Activated naive CD4-positive, alpha-beta T cell treated with anti-CD3 and anti-CD28 coated beads for 36 hours (primary cell): Measurements from ENCODE around the gene ATP10B. TPM values are rescaled to one million over a fixed set of nuclear protein-coding genes. Genes with fewer than 3 reads are reported as not detected.

ENCODE experiments used
- CTCF ChIA-PET: fragments of 350-600 bp; sonication (Branson Sonifier 250); formaldehyde crosslinking; loops from one replicate; lab custom pipeline; 2021; ENCODE audit warnings: antibody characterized with exemption; lab: Charles Lee
- DNase-seq: peaks from one replicate; pipeline ENCODE4 v3.0.0-alpha.2; 2020
- H3K27ac Mint-ChIP-seq: one replicate; pipeline ENCODE4 v1.8.0; 2021; ENCODE audit warnings: mild to moderate bottlenecking, mixed read lengths
- H3K27me3 Mint-ChIP-seq: one replicate; pipeline ENCODE4 v1.8.0; 2021; ENCODE audit warnings: low read depth, mixed read lengths
- H3K36me3 Mint-ChIP-seq: one replicate; pipeline ENCODE4 v1.8.0; 2021; ENCODE audit warnings: low read depth, mixed read lengths
- H3K4me1 Mint-ChIP-seq: one replicate; pipeline ENCODE4 v1.8.0; 2021; ENCODE audit warnings: low read depth, mixed read lengths
- H3K4me3 Mint-ChIP-seq: one replicate; pipeline ENCODE4 v1.8.0; 2021; ENCODE audit warnings: mild to moderate bottlenecking, moderate library complexity, mixed read lengths
- H3K9me3 Mint-ChIP-seq: one replicate; pipeline ENCODE4 v1.8.0; 2021; ENCODE audit warnings: mixed read lengths
- intact Hi-C: fragments of 100-400 bp; cut with micrococcal nuclease; formaldehyde crosslinking; loops from one replicate; pipeline ENCODE4 v1.15.1; 2023
- total RNA-seq, 2 experiments: library from RNA; stranded (reverse); gene quantifications; one replicate each; pipeline ENCODE4 v1.2.3, GENCODE V29; 2021

ATP10B gene
- total RNA-seq, 2 experiments from 2014 or later: not detected

DNA sequence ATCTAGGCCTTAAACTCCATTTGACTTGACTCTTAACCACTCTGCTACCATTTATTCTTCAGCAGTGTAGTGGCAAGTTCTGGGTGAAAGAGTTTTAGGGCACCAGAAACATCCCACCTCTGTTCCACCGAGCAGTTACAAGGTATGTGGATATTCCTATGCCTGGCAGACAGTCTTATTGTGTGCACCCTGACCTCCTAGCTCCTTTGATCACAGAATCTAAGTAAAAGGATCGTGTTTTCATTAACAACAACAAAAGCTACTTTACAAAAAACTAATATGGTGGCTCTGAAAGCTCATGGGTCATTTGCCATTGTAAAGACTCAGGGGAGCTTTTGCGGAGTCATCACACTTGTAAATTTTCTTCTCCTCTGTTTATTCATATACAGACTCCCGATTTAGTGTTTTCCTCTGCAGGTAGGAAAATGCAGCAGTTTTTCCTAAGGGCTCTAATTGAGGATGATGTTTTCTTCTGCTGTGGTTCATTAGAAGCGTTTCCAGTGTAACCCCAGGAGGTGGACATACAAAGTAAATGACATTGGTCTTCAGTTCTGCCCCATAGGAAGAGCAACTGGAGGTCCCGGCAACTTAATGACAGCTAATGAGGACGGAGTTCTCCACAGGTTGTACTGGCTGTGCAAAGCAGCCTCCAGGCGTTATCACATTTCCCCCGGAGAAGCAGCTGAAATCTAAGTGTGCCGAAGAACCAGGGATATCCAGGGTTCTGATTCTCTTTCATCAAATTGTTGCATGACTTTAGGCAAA, 78.2 kb downstream of the ATP10B start:
- no peak overlapping the region for H3K4me3 Mint-ChIP-seq
- no peaks in the 10 kb centered on the region for H3K9me3 Mint-ChIP-seq
- no peaks in the 10 kb centered on the region for H3K4me1 Mint-ChIP-seq
- H3K36me3 Mint-ChIP-seq: no peaks in the 10 kb centered on the region
- no peak overlapping the region for H3K27ac Mint-ChIP-seq
- CTCF ChIA-PET: interaction anchor here (0.7 kb wide), 1 partner anchor 335 kb away, joined by 3 read pairs; no protein-coding TSS in a partner anchor
- DNase-seq: no peak
- intact Hi-C loops: no loop called here
- peaks cover 4% of the 10 kb centered on the region for H3K27me3 Mint-ChIP-seq

DNA sequence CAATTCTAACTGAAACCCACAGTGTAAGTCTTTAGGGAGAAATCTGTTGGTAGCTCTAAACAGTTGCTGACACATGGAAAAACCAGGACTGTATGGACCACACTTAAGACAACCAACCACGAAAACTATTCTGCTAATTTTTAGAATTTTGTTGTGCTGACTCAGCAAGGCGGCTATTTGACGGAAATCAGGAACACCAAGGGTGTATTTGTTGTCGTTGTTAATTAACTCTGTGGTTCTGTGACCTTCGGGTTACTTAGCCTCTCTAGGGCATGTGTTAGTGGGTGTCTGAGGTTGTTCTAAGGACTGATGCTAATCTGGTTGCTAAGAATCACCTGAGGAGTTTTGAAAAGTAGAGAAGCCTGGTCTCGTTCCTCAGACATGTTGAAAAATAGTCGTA, 79.2 kb downstream of the ATP10B start:
- no peaks in the 10 kb centered on the region for H3K9me3 Mint-ChIP-seq
- no peaks in the 10 kb centered on the region for H3K36me3 Mint-ChIP-seq
- CTCF ChIA-PET: no interaction called here
- H3K4me3 Mint-ChIP-seq: no peak overlapping the region
- no peaks in the 10 kb centered on the region for H3K4me1 Mint-ChIP-seq
- no peak for DNase-seq
- no peak overlapping the region for H3K27ac Mint-ChIP-seq
- intact Hi-C loops: no loop called here
- H3K27me3 Mint-ChIP-seq: peaks cover 4% of the 10 kb centered on the region

DNA sequence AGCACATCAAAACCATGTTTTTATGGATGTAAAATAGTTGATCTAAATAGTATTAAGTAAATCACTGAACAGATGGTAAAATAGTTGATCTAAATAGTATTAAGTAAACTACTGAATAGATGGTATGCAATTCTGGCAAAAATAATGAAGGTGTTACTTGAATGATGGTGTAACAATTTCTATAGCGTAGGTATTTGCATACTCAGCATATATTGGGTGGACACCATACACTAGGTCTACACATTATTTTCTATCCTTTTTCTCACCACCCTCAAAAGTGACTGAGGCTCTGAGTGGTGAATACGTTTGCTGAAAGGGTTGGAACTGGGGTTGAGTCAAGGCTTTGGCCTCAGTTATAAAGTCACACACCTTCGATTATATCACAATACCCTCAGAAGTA, 81.3 kb downstream of the ATP10B start:
- Mint-ChIP-seq H3K36me3 (no peaks in the 10 kb centered on the region), H3K4me1 (no peaks in the 10 kb centered on the region), H3K27me3 (no peaks in the 10 kb centered on the region), H3K4me3 (no peak overlapping the region), H3K9me3 (no peaks in the 10 kb centered on the region), H3K27ac (no peak overlapping the region)
- intact Hi-C loops: no loop called here
- no peak for DNase-seq
- CTCF ChIA-PET: no interaction called here

DNA sequence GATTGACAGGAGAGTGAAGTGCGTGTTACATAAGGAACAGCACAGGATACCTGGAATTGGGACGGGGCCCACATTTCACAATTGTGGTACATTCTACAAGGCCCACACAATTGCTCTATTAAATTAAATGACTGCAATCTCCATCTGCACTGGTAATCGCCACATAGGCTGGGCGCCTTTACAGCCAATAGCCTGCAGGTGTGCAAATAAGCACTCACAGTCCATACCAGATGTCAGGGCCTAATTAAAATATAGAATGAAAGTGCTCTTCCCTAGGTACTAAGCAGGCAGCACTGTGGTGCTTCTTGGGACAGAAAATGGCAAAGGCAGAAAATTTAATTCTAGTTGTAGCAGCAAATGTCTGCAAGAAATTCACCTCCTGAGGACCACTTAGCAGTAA, 82.7 kb downstream of the ATP10B start:
- Mint-ChIP-seq H3K4me3 (no peak overlapping the region), H3K36me3 (no peaks in the 10 kb centered on the region), H3K27me3 (no peaks in the 10 kb centered on the region), H3K4me1 (no peaks in the 10 kb centered on the region), H3K27ac (no peak overlapping the region), H3K9me3 (peaks cover 2% of the 10 kb centered on the region)
- CTCF ChIA-PET: no interaction called here
- intact Hi-C loops: no loop called here
- DNase-seq: no peak

DNA sequence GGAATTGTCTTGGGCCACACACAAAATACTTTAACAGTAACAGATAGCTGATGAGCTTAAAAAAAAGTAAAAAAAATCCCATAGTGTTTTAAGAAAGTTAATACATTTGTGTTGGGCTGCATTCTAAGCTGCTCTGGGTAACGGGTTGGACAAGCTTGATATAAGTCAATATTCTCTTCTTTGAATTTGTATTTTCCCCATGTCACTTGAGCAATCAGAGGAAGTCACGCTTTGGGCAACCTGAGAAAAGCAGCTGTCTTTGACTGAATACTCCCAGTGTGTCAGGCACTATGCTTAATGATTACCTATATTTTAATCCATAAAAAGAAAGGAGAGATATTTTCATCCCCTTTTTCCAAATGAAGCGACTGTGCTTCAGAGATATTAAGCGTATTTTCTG, 84.9 kb downstream of the ATP10B start:
- H3K27me3 Mint-ChIP-seq: peaks cover 5% of the 10 kb centered on the region
- H3K27ac Mint-ChIP-seq: no peak overlapping the region
- intact Hi-C loops: no loop called here
- CTCF ChIA-PET: no interaction called here
- peaks cover 4% of the 10 kb centered on the region for H3K9me3 Mint-ChIP-seq
- H3K4me1 Mint-ChIP-seq: no peaks in the 10 kb centered on the region
- DNase-seq: no peak
- H3K36me3 Mint-ChIP-seq: no peaks in the 10 kb centered on the region
- no peak overlapping the region for H3K4me3 Mint-ChIP-seq

DNA sequence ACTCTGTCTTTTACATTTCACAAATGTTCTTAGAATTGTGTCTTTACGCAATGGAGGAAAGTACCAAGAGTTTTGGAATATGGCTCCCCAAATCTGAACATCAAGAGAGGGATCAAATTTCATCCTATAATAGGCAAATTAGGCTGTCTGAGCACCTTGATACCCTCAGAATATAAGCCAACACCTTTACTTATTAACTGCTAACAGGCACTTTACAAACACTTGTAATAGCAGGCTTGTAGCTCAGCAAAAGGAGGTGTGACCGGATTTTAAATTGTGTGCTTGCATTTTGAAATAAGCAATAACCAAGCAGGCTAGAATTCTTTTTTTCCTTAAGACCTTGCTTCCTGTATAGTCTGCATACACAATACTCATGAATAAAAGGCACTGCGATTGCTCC, 92.0 kb downstream of the ATP10B start:
- CTCF ChIA-PET: no interaction called here
- Mint-ChIP-seq H3K4me1 (no peaks in the 10 kb centered on the region), H3K36me3 (no peaks in the 10 kb centered on the region), H3K9me3 (peaks cover 3% of the 10 kb centered on the region), H3K27me3 (peaks cover 8% of the 10 kb centered on the region), H3K4me3 (no peak overlapping the region), H3K27ac (no peak overlapping the region)
- intact Hi-C loops: no loop called here
- DNase-seq: no peak

DNA sequence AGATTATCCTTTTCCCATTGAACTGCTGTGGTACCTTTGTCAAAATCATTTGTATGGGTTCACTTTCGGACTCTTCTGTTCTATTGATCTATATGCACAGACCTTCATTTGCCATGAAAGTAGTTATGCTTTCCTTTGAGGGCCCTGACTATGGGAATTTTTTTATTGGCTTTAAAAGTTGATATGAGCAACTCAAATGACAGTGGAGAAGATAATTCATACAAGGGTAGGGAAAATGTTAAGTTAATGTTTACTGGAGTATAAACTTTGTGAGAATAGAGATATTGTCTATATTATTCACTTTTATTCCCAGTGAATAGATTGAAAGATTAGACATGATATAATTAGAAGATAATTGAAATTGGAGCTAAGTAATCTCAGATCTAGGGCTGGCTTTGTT, 94.8 kb downstream of the ATP10B start:
- no peaks in the 10 kb centered on the region for H3K4me1 Mint-ChIP-seq
- CTCF ChIA-PET: no interaction called here
- intact Hi-C loops: no loop called here
- no peaks in the 10 kb centered on the region for H3K36me3 Mint-ChIP-seq
- no peak overlapping the region for H3K4me3 Mint-ChIP-seq
- H3K9me3 Mint-ChIP-seq: peaks cover 2% of the 10 kb centered on the region
- peaks cover 11% of the 10 kb centered on the region for H3K27me3 Mint-ChIP-seq
- DNase-seq: no peak
- no peak overlapping the region for H3K27ac Mint-ChIP-seq

DNA sequence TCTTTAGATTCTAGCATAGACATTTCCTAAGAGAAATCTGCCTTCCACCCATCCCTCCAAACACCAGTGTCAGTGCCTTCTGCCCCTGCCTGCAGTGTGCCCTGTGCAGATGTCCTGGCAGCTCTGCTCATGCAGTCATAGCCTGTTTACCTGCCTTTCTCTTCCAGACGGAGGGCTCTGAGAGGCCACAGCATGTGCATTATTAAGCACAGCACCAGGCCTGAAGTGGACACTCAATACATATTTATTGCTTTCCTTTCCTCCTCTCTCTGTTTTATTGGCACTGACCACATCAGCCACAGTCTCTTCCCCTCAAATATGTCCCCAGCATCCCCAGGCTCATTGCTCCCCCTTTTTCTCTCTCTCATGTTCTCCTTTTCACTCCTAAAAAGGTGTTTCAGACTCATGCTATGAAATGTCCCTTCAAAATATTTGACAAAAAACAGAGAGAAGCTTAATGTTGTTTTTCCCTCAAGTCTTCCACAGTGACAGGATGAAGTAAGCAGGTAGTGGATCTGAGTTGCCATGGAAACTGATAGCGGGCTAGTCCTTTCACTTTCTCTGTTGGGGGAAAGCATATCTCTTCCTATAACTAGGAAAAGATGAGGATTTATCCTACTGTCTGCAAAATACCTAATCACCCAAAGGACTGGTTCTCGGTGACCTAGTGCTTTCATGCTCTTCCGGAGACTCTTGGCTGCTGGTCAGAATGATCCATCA, 100.9 kb downstream of the ATP10B start:
- CTCF ChIA-PET: no interaction called here
- no peak overlapping the region for H3K27ac Mint-ChIP-seq
- intact Hi-C loops: no loop called here
- DNase-seq: no peak
- H3K4me3 Mint-ChIP-seq: no peak overlapping the region
- no peaks in the 10 kb centered on the region for H3K36me3 Mint-ChIP-seq
- no peaks in the 10 kb centered on the region for H3K9me3 Mint-ChIP-seq
- H3K27me3 Mint-ChIP-seq: peaks cover 21% of the 10 kb centered on the region
- H3K4me1 Mint-ChIP-seq: no peaks in the 10 kb centered on the region

DNA sequence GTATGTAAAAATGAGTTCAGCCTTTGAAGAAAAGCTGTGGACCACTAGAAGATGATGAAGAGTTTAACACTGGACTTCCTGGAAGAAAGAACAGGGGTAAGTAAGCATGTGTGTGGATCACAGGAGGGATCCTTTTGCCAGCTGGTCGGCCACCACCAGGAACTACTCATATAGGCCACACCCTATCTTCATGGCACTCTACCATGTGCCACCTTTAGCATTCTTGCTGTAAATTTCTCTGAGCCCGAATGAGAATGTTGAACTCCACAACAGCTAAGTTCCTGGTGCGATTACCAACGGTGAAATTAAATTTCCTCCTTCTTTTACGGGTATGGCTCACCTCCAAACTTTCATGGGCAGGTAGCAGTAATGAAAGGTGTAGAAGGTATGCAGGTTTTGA, 102.3 kb downstream of the ATP10B start:
- H3K27me3 Mint-ChIP-seq: peaks cover 19% of the 10 kb centered on the region
- CTCF ChIA-PET: no interaction called here
- H3K9me3 Mint-ChIP-seq: no peaks in the 10 kb centered on the region
- H3K4me1 Mint-ChIP-seq: no peaks in the 10 kb centered on the region
- intact Hi-C loops: no loop called here
- H3K4me3 Mint-ChIP-seq: no peak overlapping the region
- H3K27ac Mint-ChIP-seq: no peak overlapping the region
- H3K36me3 Mint-ChIP-seq: no peaks in the 10 kb centered on the region
- DNase-seq: no peak

DNA sequence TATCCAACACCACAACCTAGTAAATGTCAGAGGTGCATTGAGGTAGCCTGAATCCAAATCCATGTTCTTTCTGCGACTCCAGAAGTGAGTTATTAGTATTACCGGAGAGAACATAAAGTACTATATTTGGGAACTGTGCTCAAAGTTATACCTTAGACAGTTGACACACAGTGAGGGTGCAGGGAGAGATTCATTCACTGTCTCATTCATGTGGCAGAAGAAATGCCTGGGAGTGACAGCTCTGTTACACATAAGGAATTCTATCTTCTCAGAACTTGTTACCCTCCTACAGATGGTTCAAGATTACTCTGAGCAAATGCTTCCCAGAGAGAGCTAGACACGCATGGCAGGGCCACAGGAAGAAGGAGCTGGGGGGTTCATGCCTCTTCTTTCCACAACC, 103.0 kb downstream of the ATP10B start:
- intact Hi-C loops: no loop called here
- CTCF ChIA-PET: no interaction called here
- DNase-seq: no peak
- Mint-ChIP-seq H3K4me3 (no peak overlapping the region), H3K27ac (no peak overlapping the region), H3K9me3 (no peaks in the 10 kb centered on the region), H3K27me3 (peaks cover 19% of the 10 kb centered on the region), H3K36me3 (no peaks in the 10 kb centered on the region), H3K4me1 (no peaks in the 10 kb centered on the region)

DNA sequence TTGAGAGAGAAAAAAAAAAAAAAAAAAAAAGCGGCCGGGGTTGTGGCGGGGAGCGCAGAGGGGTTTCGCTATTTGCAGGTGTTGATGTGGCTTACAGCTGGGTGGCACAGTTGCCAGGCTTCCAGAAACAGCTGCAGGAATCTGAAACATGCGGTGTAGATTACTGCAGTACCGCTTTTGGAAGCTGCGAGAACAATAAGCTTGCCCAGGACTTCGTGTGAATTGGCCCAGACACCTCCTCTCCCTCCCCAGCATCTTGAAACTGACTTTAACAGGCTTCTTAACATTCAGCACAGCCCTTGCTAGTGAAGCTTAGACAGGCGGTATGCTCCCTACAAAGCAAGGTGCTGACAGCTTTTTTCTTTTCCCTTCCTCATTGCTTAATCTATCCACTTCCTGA, 104.0 kb downstream of the ATP10B start:
- intact Hi-C loops: no loop called here
- Mint-ChIP-seq H3K9me3 (no peaks in the 10 kb centered on the region), H3K27me3 (peaks cover 19% of the 10 kb centered on the region), H3K4me1 (no peaks in the 10 kb centered on the region), H3K4me3 (no peak overlapping the region), H3K36me3 (no peaks in the 10 kb centered on the region), H3K27ac (no peak overlapping the region)
- DNase-seq: peak; percentile 4
- CTCF ChIA-PET: no interaction called here

DNA sequence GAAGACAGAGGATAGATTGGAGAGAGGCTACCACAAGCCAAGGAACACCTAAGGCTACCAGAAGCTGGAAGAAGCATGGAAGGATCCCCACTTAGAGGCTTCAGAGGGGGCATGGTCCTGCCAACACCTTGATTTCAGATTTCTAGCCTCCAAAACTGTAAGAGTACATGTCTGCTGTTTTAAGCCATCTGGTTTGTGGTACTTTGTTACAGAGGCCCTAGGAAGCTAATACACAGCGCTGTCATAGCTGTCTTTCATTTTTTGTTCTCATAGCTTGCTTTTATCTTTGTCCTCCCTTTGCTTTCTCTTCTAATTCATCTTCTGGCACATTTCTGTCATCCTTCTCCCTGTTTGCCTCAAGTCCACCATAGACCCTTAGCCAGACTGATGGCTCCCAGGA, 104.5 kb downstream of the ATP10B start:
- Mint-ChIP-seq H3K27ac (no peak overlapping the region), H3K36me3 (no peaks in the 10 kb centered on the region), H3K4me3 (no peak overlapping the region), H3K9me3 (no peaks in the 10 kb centered on the region), H3K27me3 (peaks cover 17% of the 10 kb centered on the region), H3K4me1 (no peaks in the 10 kb centered on the region)
- intact Hi-C loops: no loop called here
- CTCF ChIA-PET: no interaction called here
- DNase-seq: no peak
